ENCODE measurements around the gene MUS81.
A peak's percentile ranks its signal among the peaks of the same experiment; 100 is the strongest.

Gene MUS81

GRCh38 chr11:65861165-65861505, 902 bp downstream of the MUS81 start:
- Histone ChIP-seq H3K27me3 (ENCODE audit: insufficient read depth, low read length, poor library complexity) (no peaks in the 10 kb centered on the region), H3K36me3 (ENCODE audit: insufficient read depth, low read length) (peaks cover 70% of the 10 kb centered on the region), H3K79me2 (ENCODE audit: insufficient read depth, low read length) (peaks cover 52% of the 10 kb centered on the region), H3K9me3 (ENCODE audit: insufficient read depth, low read length, severe bottlenecking) (no peaks in the 10 kb centered on the region), H4K20me1 (ENCODE audit: insufficient read depth, low read length) (peaks cover 56% of the 10 kb centered on the region), H3K9ac (ENCODE audit: low read depth, low read length) (peak overlapping the region; percentile 79), H3K27ac (ENCODE audit: low read length) (peak overlapping the region; percentile 90), H3K4me3 (ENCODE audit: low read depth in 1 of 2, low read length in 2 of 2) (peak overlapping the region; percentile 72 to 79), H3K4me1 (ENCODE audit: insufficient read depth, low read length) (peaks cover 54% of the 10 kb centered on the region), H3K4me2 (ENCODE audit: insufficient read depth, low read length) (peak overlapping the region; percentile 81), H2AFZ (ENCODE audit: low read depth, low read length) (0 out of 2 replicates have a peak overlapping the region, but pooled peaks have one; percentile 71)
- DNase-seq (no peak), ATAC-seq (ENCODE audit: insufficient read depth, low read depth) (no peak)
- TF ChIP-seq EZH2 (IDR thresholded peaks at IDR 0.05; ENCODE audit: borderline replicate concordance, low read depth, low read length, severe bottlenecking) = no peak
- TF ChIP-seq, protein P1, sequence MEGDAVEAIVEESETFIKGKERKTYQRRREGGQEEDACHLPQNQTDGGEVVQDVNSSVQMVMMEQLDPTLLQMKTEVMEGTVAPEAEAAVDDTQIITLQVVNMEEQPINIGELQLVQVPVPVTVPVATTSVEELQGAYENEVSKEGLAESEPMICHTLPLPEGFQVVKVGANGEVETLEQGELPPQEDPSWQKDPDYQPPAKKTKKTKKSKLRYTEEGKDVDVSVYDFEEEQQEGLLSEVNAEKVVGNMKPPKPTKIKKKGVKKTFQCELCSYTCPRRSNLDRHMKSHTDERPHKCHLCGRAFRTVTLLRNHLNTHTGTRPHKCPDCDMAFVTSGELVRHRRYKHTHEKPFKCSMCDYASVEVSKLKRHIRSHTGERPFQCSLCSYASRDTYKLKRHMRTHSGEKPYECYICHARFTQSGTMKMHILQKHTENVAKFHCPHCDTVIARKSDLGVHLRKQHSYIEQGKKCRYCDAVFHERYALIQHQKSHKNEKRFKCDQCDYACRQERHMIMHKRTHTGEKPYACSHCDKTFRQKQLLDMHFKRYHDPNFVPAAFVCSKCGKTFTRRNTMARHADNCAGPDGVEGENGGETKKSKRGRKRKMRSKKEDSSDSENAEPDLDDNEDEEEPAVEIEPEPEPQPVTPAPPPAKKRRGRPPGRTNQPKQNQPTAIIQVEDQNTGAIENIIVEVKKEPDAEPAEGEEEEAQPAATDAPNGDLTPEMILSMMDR (IDR thresholded peaks at IDR 0.05; ENCODE audit: borderline replicate concordance, extremely low read depth, low read length, poor library complexity, severe bottlenecking) = no peak

- Histone ChIP-seq H3K27me3 (ENCODE audit: insufficient read depth, low read length, poor library complexity) (no peaks in the 10 kb centered on the region), H3K4me3 (ENCODE audit: low read depth in 1 of 2, low read length in 2 of 2) (peak overlapping the region; percentile 72 to 79; a peak in 3 of 4 replicates), H3K79me2 (ENCODE audit: insufficient read depth, low read length) (peaks cover 47% of the 10 kb centered on the region), H3K4me1 (ENCODE audit: insufficient read depth, low read length) (peaks cover 49% of the 10 kb centered on the region), H3K4me2 (ENCODE audit: insufficient read depth, low read length) (peak overlapping the region; percentile 81), H3K9me3 (ENCODE audit: insufficient read depth, low read length, severe bottlenecking) (no peaks in the 10 kb centered on the region), H3K9ac (ENCODE audit: low read depth, low read length) (peak overlapping the region; percentile 79), H2AFZ (ENCODE audit: low read depth, low read length) (no peak overlapping the region), H3K27ac (ENCODE audit: low read length) (peak overlapping the region; percentile 90), H3K36me3 (ENCODE audit: insufficient read depth, low read length) (peaks cover 69% of the 10 kb centered on the region), H4K20me1 (ENCODE audit: insufficient read depth, low read length) (peaks cover 51% of the 10 kb centered on the region)
- no peak for ATAC-seq (ENCODE audit: insufficient read depth, low read depth)
- TF ChIP-seq EZH2 (IDR thresholded peaks at IDR 0.05; ENCODE audit: borderline replicate concordance, low read depth, low read length, severe bottlenecking) = no peak
- TF ChIP-seq, protein P1 (IDR thresholded peaks at IDR 0.05; ENCODE audit: borderline replicate concordance, extremely low read depth, low read length, poor library complexity, severe bottlenecking) = no peak
- DNase-seq = no peak
Observed at GRCh38 chr11:65861533-65862183, 1.4 kb downstream of the MUS81 start.

- no peak overlapping the region for H3K27ac ChIP-seq (ENCODE audit: low read length)
- H3K9me3 ChIP-seq (ENCODE audit: insufficient read depth, low read length, severe bottlenecking) = no peaks in the 10 kb centered on the region
- no peak for TF ChIP-seq EZH2 (IDR thresholded peaks at IDR 0.05; ENCODE audit: borderline replicate concordance, low read depth, low read length, severe bottlenecking)
- TF ChIP-seq, protein P1 (IDR thresholded peaks at IDR 0.05; ENCODE audit: borderline replicate concordance, extremely low read depth, low read length, poor library complexity, severe bottlenecking) = no peak
- H3K9ac ChIP-seq (ENCODE audit: low read depth, low read length) = peak overlapping the region; percentile 79
- H3K4me3 ChIP-seq (ENCODE audit: low read depth in 1 of 2, low read length in 2 of 2) = peak overlapping the region in 1 of 2 experiments; percentile 72; a peak in 2 of 4 replicates
- H3K79me2 ChIP-seq (ENCODE audit: insufficient read depth, low read length) = peaks cover 41% of the 10 kb centered on the region
- H2AFZ ChIP-seq (ENCODE audit: low read depth, low read length) = no peak overlapping the region
- H3K4me1 ChIP-seq (ENCODE audit: insufficient read depth, low read length) = peaks cover 46% of the 10 kb centered on the region
- peaks cover 48% of the 10 kb centered on the region for H4K20me1 ChIP-seq (ENCODE audit: insufficient read depth, low read length)
- peak overlapping the region; percentile 81 for H3K4me2 ChIP-seq (ENCODE audit: insufficient read depth, low read length)
- H3K27me3 ChIP-seq (ENCODE audit: insufficient read depth, low read length, poor library complexity) = no peaks in the 10 kb centered on the region
- ATAC-seq (ENCODE audit: insufficient read depth, low read depth) (no peak), DNase-seq (peak; percentile 7)
- peaks cover 69% of the 10 kb centered on the region for H3K36me3 ChIP-seq (ENCODE audit: insufficient read depth, low read length)
Observed at GRCh38 chr11:65862191-65862735, 2.0 kb downstream of the MUS81 start.
